ENCODE data around the gene SLC6A11. TPM values are rescaled to one million over a fixed set of nuclear protein-coding genes. Genes with fewer than 3 reads are reported as not detected.

SLC6A11 gene
- total RNA-seq, 6 donors from 2014 or later = 0.07 TPM; not detected in 5

GRCh38 chr3:10804183-10804648 is 11.8 kb upstream of the SLC6A11 start:
- WGBS, 2 donors = 14 to 67% methylated on average over 2 of the region's 2 CpGs
- no peaks in the 10 kb centered on the region for H3K36me3 ChIP-seq
- DNase-seq (no peak), ATAC-seq (ENCODE audit: low FRiP score in 2 of 2) (no peak)
- no peak overlapping the region for H3K4me3 ChIP-seq
- H3K4me1 ChIP-seq = no peaks in the 10 kb centered on the region
- H3K9me3 ChIP-seq = no peaks in the 10 kb centered on the region
- TF ChIP-seq CTCF (IDR thresholded peaks at IDR 0.05) (no peak), POLR2AphosphoS5 (IDR thresholded peaks at IDR 0.05) (no peak), EP300 (IDR thresholded peaks at IDR 0.05) (no peak), POLR2A (IDR thresholded peaks at IDR 0.05) (no peak)
- no peak overlapping the region for H3K27ac ChIP-seq
- no peaks in the 10 kb centered on the region for H3K27me3 ChIP-seq

GRCh38 chr3:10806006-10806405 is 10.0 kb upstream of the SLC6A11 start:
- no peaks in the 10 kb centered on the region for H3K36me3 ChIP-seq
- no peak for ATAC-seq (ENCODE audit: low FRiP score in 2 of 2)
- no peak overlapping the region for H3K27ac ChIP-seq
- WGBS, 2 donors = 57 to 58% methylated on average over 3 to 4 of the region's 4 CpGs
- no peak for DNase-seq
- H3K27me3 ChIP-seq = no peaks in the 10 kb centered on the region
- H3K4me1 ChIP-seq = no peaks in the 10 kb centered on the region
- H3K9me3 ChIP-seq = no peaks in the 10 kb centered on the region
- no peak for TF ChIP-seq POLR2A (IDR thresholded peaks at IDR 0.05)
- TF ChIP-seq POLR2AphosphoS5 (IDR thresholded peaks at IDR 0.05) = no peak
- TF ChIP-seq EP300 (IDR thresholded peaks at IDR 0.05) = no peak
- H3K4me3 ChIP-seq = no peak overlapping the region

GRCh38 chr3:10808130-10808735 is 7.8 kb upstream of the SLC6A11 start:
- H3K27ac ChIP-seq = no peak overlapping the region
- 71 to 79% methylated on average over 1 of the region's 1 CpG for WGBS, 2 donors
- TF ChIP-seq EP300 (IDR thresholded peaks at IDR 0.05) = no peak
- TF ChIP-seq POLR2A (IDR thresholded peaks at IDR 0.05) = no peak
- no peak for TF ChIP-seq POLR2AphosphoS5 (IDR thresholded peaks at IDR 0.05)
- no peak for TF ChIP-seq CTCF (IDR thresholded peaks at IDR 0.05)
- ATAC-seq (ENCODE audit: low FRiP score in 2 of 2) (no peak), DNase-seq (no peak)
- H3K4me1 ChIP-seq = no peaks in the 10 kb centered on the region
- no peaks in the 10 kb centered on the region for H3K27me3 ChIP-seq
- no peaks in the 10 kb centered on the region for H3K9me3 ChIP-seq
- no peaks in the 10 kb centered on the region for H3K36me3 ChIP-seq
- H3K4me3 ChIP-seq = no peak overlapping the region

- Histone ChIP-seq H3K27ac (no peak overlapping the region), H3K27me3 (no peaks in the 10 kb centered on the region), H3K9me3 (no peaks in the 10 kb centered on the region), H3K36me3 (no peaks in the 10 kb centered on the region), H3K4me3 (no peak overlapping the region), H3K4me1 (no peaks in the 10 kb centered on the region)
- 90 to 100% methylated on average over 2 of the region's 2 CpGs for WGBS, 2 donors
- no peak for ATAC-seq (ENCODE audit: low FRiP score in 2 of 2)
- TF ChIP-seq CTCF (IDR thresholded peaks at IDR 0.05) = no peak
- no peak for TF ChIP-seq POLR2AphosphoS5 (IDR thresholded peaks at IDR 0.05)
- TF ChIP-seq EP300 (IDR thresholded peaks at IDR 0.05) = no peak
- no peak for TF ChIP-seq POLR2A (IDR thresholded peaks at IDR 0.05)
- no peak for DNase-seq
Observed at GRCh38 chr3:10808974-10809373, 7.1 kb upstream of the SLC6A11 start.

GRCh38 chr3:10810376-10810775 is 5.7 kb upstream of the SLC6A11 start:
- TF ChIP-seq POLR2A (IDR thresholded peaks at IDR 0.05) (no peak), CTCF (IDR thresholded peaks at IDR 0.05) (no peak), EP300 (IDR thresholded peaks at IDR 0.05) (no peak), POLR2AphosphoS5 (IDR thresholded peaks at IDR 0.05) (no peak)
- Histone ChIP-seq H3K27ac (no peak overlapping the region), H3K27me3 (no peaks in the 10 kb centered on the region), H3K4me1 (no peaks in the 10 kb centered on the region), H3K9me3 (no peaks in the 10 kb centered on the region), H3K36me3 (no peaks in the 10 kb centered on the region), H3K4me3 (no peak overlapping the region)
- 76 to 93% methylated on average over 3 of the region's 3 CpGs for WGBS, 2 donors
- DNase-seq (no peak), ATAC-seq (ENCODE audit: low FRiP score in 2 of 2) (no peak)

All from upper lobe of left lung (tissue), 6 donors.